PC-9 (cell line): ENCODE measurements around the gene DOP1A. TPM values are rescaled to one million over a fixed set of nuclear protein-coding genes. Genes with fewer than 3 reads are reported as not detected.

Experiments used
- BruUV-seq: library from RNA; stranded (reverse); fragments of 400-500 nt; replicated peaks from 2 replicates; lab custom pipeline; 2021; lab: Mats Ljungman, UMichigan
- CTCF ChIA-PET: fragments of 300-600 bp; sonication (Branson Sonifier 250); formaldehyde crosslinking; loops from one replicate; lab custom pipeline; 2022; ENCODE audit warnings: antibody characterized with exemption; lab: Charles Lee
- POLR2A ChIA-PET: fragments of 300-600 bp; sonication (Branson Sonifier 250); formaldehyde crosslinking; loops from one replicate; lab custom pipeline; 2022; ENCODE audit warnings: antibody characterized with exemption; ENCODE audit not compliant: unreplicated experiment; lab: Charles Lee
- DNase-seq, 2 experiments: peaks; one replicate each; pipeline versions ENCODE4 v3.0.0 to v3.0.0-alpha.2; 2015 to 2022; ENCODE audit warnings: mixed read lengths in 1 of 2
- H2AFZ ChIP-seq: fragments of 200-600 bp; sonication (generic); 2 replicates; pipeline ENCODE4 v1.8.1; 2017; ENCODE audit warnings: antibody characterized with exemption
- H3F3A ChIP-seq: fragments of 200-600 bp; sonication (generic); 2 replicates; pipeline ENCODE4 v1.8.1; 2017; ENCODE audit warnings: antibody characterized with exemption, mild to moderate bottlenecking, low read depth; ENCODE audit not compliant: insufficient read depth
- H3K27ac ChIP-seq: fragments of 200-600 bp; sonication (generic); 2 replicates; pipeline ENCODE4 v1.6.1; 2016; ENCODE audit warnings: mixed run types
- H3K27me3 ChIP-seq: fragments of 200-600 bp; sonication (generic); 2 replicates; pipeline ENCODE4 v1.6.1; 2016; ENCODE audit warnings: low read depth, mixed run types; ENCODE audit not compliant: insufficient read depth
- H3K36me3 ChIP-seq: fragments of 200-600 bp; sonication (generic); 2 replicates; pipeline ENCODE4 v1.6.1; 2016; ENCODE audit warnings: low read depth, mixed run types
- H3K4me1 ChIP-seq: fragments of 200-600 bp; sonication (generic); replicated peaks from 2 replicates; pipeline ENCODE4 v1.6.1; 2016; ENCODE audit warnings: mixed run types; ENCODE audit not compliant: insufficient read depth
- H3K4me2 ChIP-seq: fragments of 200-600 bp; sonication (generic); 2 replicates; pipeline ENCODE4 v1.6.1; 2017; ENCODE audit warnings: mixed run types
- H3K4me3 ChIP-seq: fragments of 200-600 bp; sonication (generic); 2 replicates; pipeline ENCODE4 v1.6.1; 2016; ENCODE audit warnings: mixed run types
- H3K79me2 ChIP-seq: fragments of 200-600 bp; sonication (generic); 2 replicates; pipeline ENCODE4 v1.6.1; 2017; ENCODE audit warnings: low read depth, mixed run types
- H3K9me2 ChIP-seq: fragments of 200-600 bp; sonication (generic); 2 replicates; pipeline ENCODE4 v1.8.1; 2017; ENCODE audit warnings: mild to moderate bottlenecking; ENCODE audit not compliant: insufficient read depth
- H3K9me3 ChIP-seq: fragments of 200-600 bp; sonication (generic); 2 replicates; pipeline ENCODE4 v1.8.1; 2016; ENCODE audit warnings: low read depth; ENCODE audit not compliant: insufficient read depth
- H4K20me1 ChIP-seq: fragments of 200-600 bp; sonication (generic); 2 replicates; pipeline ENCODE4 v1.8.1; 2017; ENCODE audit not compliant: insufficient read depth
- EZH2 ChIP-seq: fragments of 200-600 bp; sonication (generic); IDR thresholded peaks from 2 replicates; pipeline ENCODE4 v1.8.0; 2017; ENCODE audit warnings: antibody characterized with exemption, low read depth
- intact Hi-C: fragments of 100-400 bp; cut with micrococcal nuclease; formaldehyde crosslinking; loops from one replicate; pipeline ENCODE4 v1.10.0; 2022; ENCODE audit not compliant: unreplicated experiment
- total RNA-seq: library from RNA; stranded (reverse); gene quantifications from 2 replicates; pipeline ENCODE4 v1.2.3, GENCODE V29; 2021
- TF ChIP-seq, protein P1 (sequence below): fragments of 200-600 bp; sonication (generic); conservative IDR thresholded peaks from 2 replicates; pipeline ENCODE4 v1.6.1; 2017; ENCODE audit warnings: mixed run types, antibody characterized with exemption, mild to moderate bottlenecking, moderate library complexity

DOP1A gene
- total RNA-seq, 1 experiment from 2014 or later: 3.9 TPM

DNA sequence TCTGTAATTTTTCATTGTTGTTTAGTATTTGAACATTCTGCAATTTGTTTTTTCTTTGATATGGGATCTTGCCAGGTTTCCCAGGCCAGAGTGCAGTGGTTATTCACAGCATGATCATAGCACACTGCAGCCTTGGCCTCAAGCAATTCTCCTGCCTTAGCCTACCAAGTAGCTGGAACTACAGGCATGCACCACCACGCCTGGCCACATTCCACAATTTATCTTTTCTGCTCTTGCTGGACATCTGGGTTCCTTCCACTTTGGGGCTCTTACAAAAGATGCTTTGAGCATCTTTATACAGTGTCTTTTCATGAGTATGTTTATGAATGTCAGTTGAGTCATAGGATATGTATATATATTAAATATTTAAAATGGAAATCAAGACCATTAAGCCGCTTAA lies 83.6 kb downstream of the DOP1A start:
- Histone ChIP-seq H4K20me1 (no peaks in the 10 kb centered on the region), H3K36me3 (no peaks in the 10 kb centered on the region), H2AFZ (no peak overlapping the region), H3K9me2 (no peaks in the 10 kb centered on the region), H3K4me2 (no peak overlapping the region), H3K4me3 (no peak overlapping the region), H3K79me2 (no peaks in the 10 kb centered on the region), H3K9me3 (no peaks in the 10 kb centered on the region), H3K27ac (no peak overlapping the region), H3K27me3 (no peaks in the 10 kb centered on the region), H3K4me1 (no peaks in the 10 kb centered on the region), H3F3A (no peaks in the 10 kb centered on the region)
- no TSS peak for BruUV-seq
- POLR2A ChIA-PET: no interaction called here
- no peak for DNase-seq
- TF ChIP-seq, protein P1, sequence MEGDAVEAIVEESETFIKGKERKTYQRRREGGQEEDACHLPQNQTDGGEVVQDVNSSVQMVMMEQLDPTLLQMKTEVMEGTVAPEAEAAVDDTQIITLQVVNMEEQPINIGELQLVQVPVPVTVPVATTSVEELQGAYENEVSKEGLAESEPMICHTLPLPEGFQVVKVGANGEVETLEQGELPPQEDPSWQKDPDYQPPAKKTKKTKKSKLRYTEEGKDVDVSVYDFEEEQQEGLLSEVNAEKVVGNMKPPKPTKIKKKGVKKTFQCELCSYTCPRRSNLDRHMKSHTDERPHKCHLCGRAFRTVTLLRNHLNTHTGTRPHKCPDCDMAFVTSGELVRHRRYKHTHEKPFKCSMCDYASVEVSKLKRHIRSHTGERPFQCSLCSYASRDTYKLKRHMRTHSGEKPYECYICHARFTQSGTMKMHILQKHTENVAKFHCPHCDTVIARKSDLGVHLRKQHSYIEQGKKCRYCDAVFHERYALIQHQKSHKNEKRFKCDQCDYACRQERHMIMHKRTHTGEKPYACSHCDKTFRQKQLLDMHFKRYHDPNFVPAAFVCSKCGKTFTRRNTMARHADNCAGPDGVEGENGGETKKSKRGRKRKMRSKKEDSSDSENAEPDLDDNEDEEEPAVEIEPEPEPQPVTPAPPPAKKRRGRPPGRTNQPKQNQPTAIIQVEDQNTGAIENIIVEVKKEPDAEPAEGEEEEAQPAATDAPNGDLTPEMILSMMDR: no peak
- no peak for TF ChIP-seq EZH2
- intact Hi-C loops: no loop called here
- CTCF ChIA-PET: no interaction called here

DNA sequence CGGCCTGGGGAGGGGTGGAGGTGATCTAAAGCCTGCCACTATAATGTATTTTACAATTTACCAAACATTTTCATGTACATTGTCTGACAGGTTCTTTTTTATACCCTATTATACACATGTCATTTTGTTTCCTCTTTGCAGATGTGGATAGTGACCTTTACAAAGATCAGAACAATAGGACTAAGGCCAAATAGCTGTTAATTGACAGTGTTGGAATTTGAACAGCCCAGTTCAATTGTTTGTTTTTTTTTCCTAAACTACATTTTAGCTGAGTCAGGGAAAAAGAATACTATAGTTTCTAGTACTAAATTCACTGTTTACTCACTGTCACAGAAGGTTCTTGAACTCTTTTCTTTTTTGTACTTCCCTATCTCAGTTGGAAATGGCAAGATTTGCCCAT lies 85.4 kb downstream of the DOP1A start:
- DNase-seq: no peak
- ChIA-PET CTCF (no interaction called here), POLR2A (no interaction called here)
- H4K20me1 ChIP-seq: no peaks in the 10 kb centered on the region
- intact Hi-C loops: no loop called here
- H2AFZ ChIP-seq: no peak overlapping the region
- no peaks in the 10 kb centered on the region for H3K27me3 ChIP-seq
- H3K9me2 ChIP-seq: no peaks in the 10 kb centered on the region
- H3K9me3 ChIP-seq: no peaks in the 10 kb centered on the region
- no peak overlapping the region for H3K4me3 ChIP-seq
- no TSS peak for BruUV-seq
- no peaks in the 10 kb centered on the region for H3K4me1 ChIP-seq
- H3K79me2 ChIP-seq: no peaks in the 10 kb centered on the region
- H3K36me3 ChIP-seq: no peaks in the 10 kb centered on the region
- no peaks in the 10 kb centered on the region for H3F3A ChIP-seq
- no peak overlapping the region for H3K27ac ChIP-seq
- TF ChIP-seq, protein P1: no peak
- no peak for TF ChIP-seq EZH2
- H3K4me2 ChIP-seq: no peak overlapping the region

DNA sequence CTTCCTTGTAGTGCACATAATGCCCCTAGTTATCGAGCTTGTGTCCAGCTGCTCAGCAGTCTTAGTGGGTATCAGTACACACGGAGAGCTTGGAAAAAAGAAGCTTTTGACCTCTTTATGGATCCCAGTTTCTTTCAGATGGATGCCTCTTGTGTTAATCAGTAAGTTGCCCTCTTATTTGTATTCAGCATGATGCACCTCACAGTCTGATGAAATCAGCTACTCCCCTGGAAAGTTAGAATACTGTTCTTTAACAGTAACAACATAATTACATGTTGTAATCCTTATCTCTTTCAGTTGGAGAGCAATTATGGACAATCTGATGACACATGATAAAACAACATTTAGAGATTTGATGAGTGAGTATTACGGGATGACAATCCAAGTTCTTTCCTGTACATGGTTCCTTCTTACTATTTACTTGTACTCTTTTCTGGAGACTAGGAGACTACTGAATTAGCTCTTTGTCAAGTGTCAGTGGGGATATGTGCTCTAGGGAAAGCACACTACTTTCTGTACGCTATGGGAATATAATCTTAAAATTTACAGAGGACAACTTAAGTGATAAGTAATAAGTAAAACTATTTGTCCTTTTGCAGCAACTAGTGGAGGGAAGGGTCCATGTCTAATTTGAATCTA lies 86.5 kb downstream of the DOP1A start:
- Histone ChIP-seq H4K20me1 (no peaks in the 10 kb centered on the region), H3K9me3 (no peaks in the 10 kb centered on the region), H3K4me1 (no peaks in the 10 kb centered on the region), H3K27ac (no peak overlapping the region), H3K36me3 (no peaks in the 10 kb centered on the region), H2AFZ (no peak overlapping the region), H3K4me3 (no peak overlapping the region), H3K4me2 (no peak overlapping the region), H3K27me3 (no peaks in the 10 kb centered on the region), H3K9me2 (no peaks in the 10 kb centered on the region), H3F3A (no peaks in the 10 kb centered on the region), H3K79me2 (no peaks in the 10 kb centered on the region)
- POLR2A ChIA-PET: no interaction called here
- no TSS peak for BruUV-seq
- CTCF ChIA-PET: no interaction called here
- TF ChIP-seq EZH2: no peak
- TF ChIP-seq, protein P1: no peak
- DNase-seq: no peak
- intact Hi-C loops: no loop called here
